ENCODE data around the gene FAM174C.
"Not testable (repeated sequence)": the region's sequence is repeated elsewhere in the genome, so short reads cannot be mapped to it uniquely, and the experiment has no call there.

FAM174C gene

GRCh38 chr19:1237754-1238368 is 37.5 kb upstream of the FAM174C start, which contains the start of gene CBARP:
Gene CBARP, minus strand, starts transcription at chr19:1238005. Its CDS starts 1,905 bp downstream, at chr19:1236100.
- no peak for DNase-seq

GRCh38 chr19:1238369-1239303 is 36.7 kb upstream of the FAM174C start:
- DNase-seq, result no peak

- no peak for DNase-seq
Measured at GRCh38 chr19:1239420-1239795, 35.9 kb upstream of the FAM174C start.

GRCh38 chr19:1239796-1240737 is 35.3 kb upstream of the FAM174C start:
- peak; percentile 47 for DNase-seq

GRCh38 chr19:1240925-1241324 is 34.4 kb upstream of the FAM174C start:
- DNase-seq, result no peak

GRCh38 chr19:1241417-1242095 is 33.8 kb upstream of the FAM174C start, which contains the start of gene ATP5F1D:
Gene ATP5F1D, plus strand, starts transcription at chr19:1241751. Its CDS starts 100 bp downstream, at chr19:1241851.
- DNase-seq, result peak; percentile 76

- DNase-seq, result peak; percentile 56
Measured at GRCh38 chr19:1243768-1244692, 31.3 kb upstream of the FAM174C start.

GRCh38 chr19:1244693-1245451 is 30.5 kb upstream of the FAM174C start:
- DNase-seq, result no peak

- DNase-seq, result no peak
Measured at GRCh38 chr19:1245494-1246264, 29.7 kb upstream of the FAM174C start.

- DNase-seq, result not testable (repeated sequence)
Measured at GRCh38 chr19:1246265-1247087, 28.9 kb upstream of the FAM174C start.

- no peak for DNase-seq
Measured at GRCh38 chr19:1247748-1248138, 27.6 kb upstream of the FAM174C start.

- DNase-seq, result peak; percentile 54
Measured at GRCh38 chr19:1248139-1248785, 27.1 kb upstream of the FAM174C start, which contains the start of gene MIDN. Gene MIDN, plus strand, starts transcription at chr19:1248583. Its CDS starts 1,714 bp downstream, at chr19:1250297.

- DNase-seq, result peak; percentile 54
Measured at GRCh38 chr19:1248786-1249297, 26.5 kb upstream of the FAM174C start.

- peak; percentile 67 for DNase-seq
Measured at GRCh38 chr19:1249298-1249989, 25.9 kb upstream of the FAM174C start.

- DNase-seq, result no peak
Measured at GRCh38 chr19:1249990-1250436, 25.3 kb upstream of the FAM174C start.

- DNase-seq, result no peak
Measured at GRCh38 chr19:1250437-1251260, 24.7 kb upstream of the FAM174C start.
